ENCODE results near the gene EPAS1. TPM values are rescaled to one million over a fixed set of nuclear protein-coding genes. Genes with fewer than 3 reads are reported as not detected.

EPAS1 gene
- total RNA-seq, 1 experiment from 2014 or later, result 43.2 TPM

DNA sequence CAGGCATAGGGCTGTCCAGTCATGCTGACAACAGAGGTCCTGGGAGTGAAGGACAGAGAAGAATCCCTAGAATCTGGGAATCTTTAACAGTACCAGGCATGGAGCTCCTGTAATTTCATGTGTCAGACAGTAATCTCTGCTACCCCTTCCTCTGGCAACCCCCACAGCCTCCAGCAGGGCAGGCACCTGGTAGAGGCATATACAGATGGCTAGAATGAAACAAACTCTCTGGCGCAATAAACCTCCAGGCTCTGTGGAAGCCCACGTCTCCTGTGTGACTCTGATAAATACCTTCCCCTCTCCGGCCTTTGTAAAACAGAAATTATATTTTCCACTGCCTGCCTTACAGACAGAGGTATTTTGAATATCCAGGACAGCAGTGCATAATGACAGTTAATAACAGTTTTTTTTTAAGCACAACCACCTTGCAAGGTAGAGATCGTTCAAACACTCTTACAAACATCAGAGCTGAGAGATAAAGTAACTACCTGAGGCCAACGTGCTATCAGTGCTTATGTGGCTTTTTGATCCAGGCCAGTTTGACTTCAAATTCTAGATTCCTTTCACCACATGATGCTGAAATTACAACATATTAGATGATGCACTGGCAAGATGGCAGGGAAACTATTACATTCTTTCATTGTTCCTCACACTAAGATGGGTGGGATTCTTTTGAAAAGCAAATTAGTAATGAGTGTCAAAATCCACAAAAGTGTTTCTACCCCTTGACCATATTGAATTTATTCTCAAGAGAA is 134.5 kb downstream of the EPAS1 start:
- H3K79me2 ChIP-seq (ENCODE audit: low read length), result no peaks in the 10 kb centered on the region
- H3K4me1 ChIP-seq (ENCODE audit: insufficient read depth, low read length), result no peaks in the 10 kb centered on the region
- intact Hi-C loops (cut with micrococcal nuclease), result no loop called here
- H3K4me2 ChIP-seq (ENCODE audit: low read length), result no peak overlapping the region
- H3K9me3 ChIP-seq (ENCODE audit: low read length), result no peaks in the 10 kb centered on the region
- ChIA-PET POLR2A (ENCODE audit: unreplicated experiment) (interaction anchor here (0.7 kb wide), 1 partner anchor 340 kb away, joined by 3 read pairs; no protein-coding TSS in a partner anchor), CTCF (no interaction called here)
- H3K9me2 ChIP-seq (replicated peaks; ENCODE audit: low read length), result no peaks in the 10 kb centered on the region
- no peaks in the 10 kb centered on the region for H4K20me1 ChIP-seq (ENCODE audit: low read length)
- TF ChIP-seq EZH2phosphoT487 (IDR thresholded peaks at IDR 0.05; ENCODE audit: borderline replicate concordance, low read length), result no peak
- TF ChIP-seq EZH2 (IDR thresholded peaks at IDR 0.05; ENCODE audit: low read length, unreplicated experiment), result no peak
- TF ChIP-seq, protein P1, sequence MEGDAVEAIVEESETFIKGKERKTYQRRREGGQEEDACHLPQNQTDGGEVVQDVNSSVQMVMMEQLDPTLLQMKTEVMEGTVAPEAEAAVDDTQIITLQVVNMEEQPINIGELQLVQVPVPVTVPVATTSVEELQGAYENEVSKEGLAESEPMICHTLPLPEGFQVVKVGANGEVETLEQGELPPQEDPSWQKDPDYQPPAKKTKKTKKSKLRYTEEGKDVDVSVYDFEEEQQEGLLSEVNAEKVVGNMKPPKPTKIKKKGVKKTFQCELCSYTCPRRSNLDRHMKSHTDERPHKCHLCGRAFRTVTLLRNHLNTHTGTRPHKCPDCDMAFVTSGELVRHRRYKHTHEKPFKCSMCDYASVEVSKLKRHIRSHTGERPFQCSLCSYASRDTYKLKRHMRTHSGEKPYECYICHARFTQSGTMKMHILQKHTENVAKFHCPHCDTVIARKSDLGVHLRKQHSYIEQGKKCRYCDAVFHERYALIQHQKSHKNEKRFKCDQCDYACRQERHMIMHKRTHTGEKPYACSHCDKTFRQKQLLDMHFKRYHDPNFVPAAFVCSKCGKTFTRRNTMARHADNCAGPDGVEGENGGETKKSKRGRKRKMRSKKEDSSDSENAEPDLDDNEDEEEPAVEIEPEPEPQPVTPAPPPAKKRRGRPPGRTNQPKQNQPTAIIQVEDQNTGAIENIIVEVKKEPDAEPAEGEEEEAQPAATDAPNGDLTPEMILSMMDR (conservative IDR thresholded peaks at IDR 0.05; ENCODE audit: low read depth, low read length), result no peak
- no peak overlapping the region for H3K4me3 ChIP-seq (ENCODE audit: low read length)
- H3K27ac ChIP-seq (ENCODE audit: low read length), result no peak overlapping the region
- H2AFZ ChIP-seq (ENCODE audit: low read length), result no peak overlapping the region
- H3F3A ChIP-seq (ENCODE audit: low read length, unreplicated experiment), result no peaks in the 10 kb centered on the region
- DNase-seq, result no peak
- no TSS peak for BruUV-seq (replicated peaks)
- H3K27me3 ChIP-seq (ENCODE audit: low read length), result no peaks in the 10 kb centered on the region
- H3K9ac ChIP-seq (ENCODE audit: low read length), result no peak overlapping the region
- H3K36me3 ChIP-seq (ENCODE audit: low read depth, low read length), result no peaks in the 10 kb centered on the region
- ATAC-seq, result no peak

DNA sequence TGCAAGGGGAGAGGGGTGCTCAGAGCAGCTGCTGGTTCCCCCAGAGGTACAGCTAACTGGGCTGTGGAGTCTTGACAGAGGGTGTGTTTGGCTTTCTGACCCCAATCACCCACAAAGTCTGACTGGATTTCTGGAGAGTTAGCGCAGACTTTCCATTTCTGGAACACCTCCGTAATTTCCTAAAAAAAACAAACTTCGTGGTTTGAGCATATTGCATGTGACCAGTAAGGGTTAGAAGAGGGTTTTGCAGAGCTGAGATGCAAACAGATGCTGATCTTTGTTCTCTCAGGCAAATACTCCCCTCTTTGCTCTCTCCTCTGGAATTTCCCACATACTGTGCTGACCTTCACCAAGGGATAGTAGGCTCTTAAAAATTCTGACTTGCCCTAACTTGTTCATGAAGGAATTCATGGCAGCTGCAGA is 137.7 kb downstream of the EPAS1 start:
- no peaks in the 10 kb centered on the region for H3K36me3 ChIP-seq (ENCODE audit: low read depth, low read length)
- DNase-seq (no peak), ATAC-seq (no peak)
- CTCF ChIA-PET, result no interaction called here
- no peak overlapping the region for H3K27ac ChIP-seq (ENCODE audit: low read length)
- H3F3A ChIP-seq (ENCODE audit: low read length, unreplicated experiment), result no peaks in the 10 kb centered on the region
- POLR2A ChIA-PET (ENCODE audit: unreplicated experiment), result no interaction called here
- H3K4me1 ChIP-seq (ENCODE audit: insufficient read depth, low read length), result no peaks in the 10 kb centered on the region
- H3K9ac ChIP-seq (ENCODE audit: low read length), result no peak overlapping the region
- no peaks in the 10 kb centered on the region for H3K9me3 ChIP-seq (ENCODE audit: low read length)
- H4K20me1 ChIP-seq (ENCODE audit: low read length), result no peaks in the 10 kb centered on the region
- no peaks in the 10 kb centered on the region for H3K9me2 ChIP-seq (replicated peaks; ENCODE audit: low read length)
- no TSS peak for BruUV-seq (replicated peaks)
- no peak overlapping the region for H3K4me3 ChIP-seq (ENCODE audit: low read length)
- H3K79me2 ChIP-seq (ENCODE audit: low read length), result no peaks in the 10 kb centered on the region
- intact Hi-C loops (cut with micrococcal nuclease), result no loop called here
- TF ChIP-seq EZH2phosphoT487 (IDR thresholded peaks at IDR 0.05; ENCODE audit: borderline replicate concordance, low read length), result no peak
- no peak overlapping the region for H2AFZ ChIP-seq (ENCODE audit: low read length)
- no peaks in the 10 kb centered on the region for H3K27me3 ChIP-seq (ENCODE audit: low read length)
- no peak overlapping the region for H3K4me2 ChIP-seq (ENCODE audit: low read length)

DNA sequence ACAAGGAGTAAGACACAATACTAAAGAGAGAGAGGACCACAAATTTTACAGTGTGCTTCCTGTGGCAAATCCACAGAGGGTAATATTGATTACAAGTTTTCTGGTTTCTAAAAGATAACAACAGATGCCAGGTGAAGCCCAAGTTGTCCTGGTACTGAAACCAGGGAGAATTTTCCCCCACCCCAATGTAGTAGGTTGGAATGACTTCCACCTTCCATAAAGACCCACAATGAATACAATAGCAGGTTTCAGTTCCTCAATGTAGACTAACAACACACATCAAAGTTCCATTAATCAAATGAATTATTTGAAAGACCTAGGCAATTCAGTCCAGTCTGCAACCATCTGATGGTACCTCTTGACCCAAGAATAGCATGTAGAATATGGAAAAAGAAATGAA is 138.1 kb downstream of the EPAS1 start:
- Histone ChIP-seq H3K9me3 (ENCODE audit: low read length) (no peaks in the 10 kb centered on the region), H2AFZ (ENCODE audit: low read length) (no peak overlapping the region), H3F3A (ENCODE audit: low read length, unreplicated experiment) (no peaks in the 10 kb centered on the region), H3K79me2 (ENCODE audit: low read length) (no peaks in the 10 kb centered on the region), H3K9ac (ENCODE audit: low read length) (no peak overlapping the region), H3K27me3 (ENCODE audit: low read length) (no peaks in the 10 kb centered on the region), H4K20me1 (ENCODE audit: low read length) (no peaks in the 10 kb centered on the region), H3K27ac (ENCODE audit: low read length) (no peak overlapping the region), H3K4me3 (ENCODE audit: low read length) (no peak overlapping the region), H3K36me3 (ENCODE audit: low read depth, low read length) (no peaks in the 10 kb centered on the region), H3K9me2 (replicated peaks; ENCODE audit: low read length) (no peaks in the 10 kb centered on the region), H3K4me2 (ENCODE audit: low read length) (no peak overlapping the region), H3K4me1 (ENCODE audit: insufficient read depth, low read length) (no peaks in the 10 kb centered on the region)
- CTCF ChIA-PET, result no interaction called here
- no peak for ATAC-seq
- POLR2A ChIA-PET (ENCODE audit: unreplicated experiment), result no interaction called here
- TF ChIP-seq, protein P1 (conservative IDR thresholded peaks at IDR 0.05; ENCODE audit: low read depth, low read length), result no peak
- TF ChIP-seq EZH2phosphoT487 (IDR thresholded peaks at IDR 0.05; ENCODE audit: borderline replicate concordance, low read length) (no peak), EZH2 (IDR thresholded peaks at IDR 0.05; ENCODE audit: low read length, unreplicated experiment) (no peak)
- intact Hi-C loops (cut with micrococcal nuclease), result no loop called here
- DNase-seq, result no peak
- BruUV-seq (replicated peaks), result no TSS peak
